Kidney epithelial cell (primary cell): Measurements from ENCODE around the gene CEND1. TPM values are rescaled to one million over a fixed set of nuclear protein-coding genes. Genes with fewer than 3 reads are reported as not detected.

Experiments used
- DNase-seq: peaks from one replicate; pipeline ENCODE4 v3.0.0-alpha.2; 2010; ENCODE audit warnings: low read depth
- H3K27me3 ChIP-seq: 2 replicates; pipeline ENCODE4 v1.6.0; 2011; ENCODE audit warnings: low read length; ENCODE audit not compliant: control insufficient read depth, insufficient read depth
- H3K36me3 ChIP-seq: 2 replicates; pipeline ENCODE4 v1.5.1; 2011; ENCODE audit warnings: low read length; ENCODE audit not compliant: control insufficient read depth, insufficient read depth
- H3K4me3 ChIP-seq: 2 replicates; pipeline ENCODE4 v1.5.1; 2011; ENCODE audit warnings: low read depth, mild to moderate bottlenecking, control low read depth, low read length
- CTCF ChIP-seq: IDR thresholded peaks from 2 replicates; pipeline ENCODE4 v1.5.1; 2011; ENCODE audit warnings: mild to moderate bottlenecking, moderate library complexity, low read length, control low read depth, inconsistent platforms; ENCODE audit not compliant: insufficient read depth, poor library complexity, severe bottlenecking
- total RNA-seq: library from RNA; depleted of rRNA; stranded (reverse); fragments of >200 nt; gene quantifications from 2 replicates; pipeline ENCODE4 v1.2.3, GENCODE V29; 2015

Gene CEND1
- total RNA-seq, 1 donor from 2014 or later: 0.25 TPM

DNA sequence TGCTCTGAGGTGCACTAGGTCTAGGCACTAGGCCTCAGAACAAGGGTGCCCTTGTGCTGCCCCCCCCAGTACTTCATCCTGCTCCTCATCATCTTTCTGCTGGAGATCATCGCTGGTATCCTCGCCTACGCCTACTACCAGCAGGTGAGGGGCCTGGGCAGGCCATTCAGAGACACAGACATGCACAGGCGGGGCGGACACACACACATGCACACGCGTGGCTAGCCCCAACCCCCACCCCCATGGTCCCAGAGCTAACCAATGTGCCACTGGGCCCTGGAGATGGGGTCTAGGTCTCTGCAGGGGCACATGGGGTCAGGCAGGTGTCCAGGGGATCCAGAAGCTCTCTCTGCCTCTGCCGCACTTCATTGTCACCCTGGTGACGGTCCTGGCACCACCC, 46.8 kb upstream of the CEND1 start:
- no peak overlapping the region for H3K4me3 ChIP-seq
- peaks cover 11% of the 10 kb centered on the region for H3K36me3 ChIP-seq

GRCh38 chr11:836274-836673, 46.4 kb upstream of the CEND1 start:
- DNase-seq: no peak
- H3K4me3 ChIP-seq: no peak overlapping the region
- peaks cover 11% of the 10 kb centered on the region for H3K36me3 ChIP-seq
- TF ChIP-seq CTCF: no peak
- H3K27me3 ChIP-seq: no peaks in the 10 kb centered on the region

More for the DNA sequence above, 46.8 kb upstream of the CEND1 start:
- no peak for TF ChIP-seq CTCF
- no peaks in the 10 kb centered on the region for H3K27me3 ChIP-seq
- no peak for DNase-seq

GRCh38 chr11:834371-835316, 44.8 kb upstream of the CEND1 start:
- DNase-seq: peak; percentile 92
- TF ChIP-seq CTCF: no peak
- Histone ChIP-seq H3K27me3 (no peaks in the 10 kb centered on the region), H3K36me3 (peaks cover 9% of the 10 kb centered on the region), H3K4me3 (peak overlapping the region; percentile 75)

DNA sequence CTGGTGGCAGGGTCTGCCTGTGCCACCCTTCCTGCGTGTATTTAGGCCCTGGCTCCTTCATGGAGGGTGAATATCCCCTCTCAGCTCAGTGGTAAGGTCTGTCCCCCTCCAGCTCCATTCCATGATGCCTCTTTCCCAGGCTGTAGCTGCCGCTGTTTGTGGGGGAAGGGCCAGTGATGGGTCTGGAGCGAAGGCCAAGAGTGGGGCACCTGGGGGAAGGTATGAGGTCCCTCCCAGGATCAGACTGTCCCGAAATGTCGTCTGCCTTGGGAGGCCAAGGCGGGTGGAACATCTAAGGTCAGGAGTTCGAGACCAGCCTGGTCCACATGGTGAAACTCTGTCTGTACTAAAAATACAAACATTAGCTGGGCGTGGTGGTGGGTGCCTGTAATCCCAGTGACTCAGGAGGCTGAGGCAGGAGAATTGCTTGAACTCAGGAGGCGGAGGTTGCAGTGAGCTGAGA, 44.0 kb upstream of the CEND1 start:
- Histone ChIP-seq H3K27me3 (no peaks in the 10 kb centered on the region), H3K4me3 (peak overlapping the region; percentile 75), H3K36me3 (peaks cover 8% of the 10 kb centered on the region)
- no peak for TF ChIP-seq CTCF
- no peak for DNase-seq

DNA sequence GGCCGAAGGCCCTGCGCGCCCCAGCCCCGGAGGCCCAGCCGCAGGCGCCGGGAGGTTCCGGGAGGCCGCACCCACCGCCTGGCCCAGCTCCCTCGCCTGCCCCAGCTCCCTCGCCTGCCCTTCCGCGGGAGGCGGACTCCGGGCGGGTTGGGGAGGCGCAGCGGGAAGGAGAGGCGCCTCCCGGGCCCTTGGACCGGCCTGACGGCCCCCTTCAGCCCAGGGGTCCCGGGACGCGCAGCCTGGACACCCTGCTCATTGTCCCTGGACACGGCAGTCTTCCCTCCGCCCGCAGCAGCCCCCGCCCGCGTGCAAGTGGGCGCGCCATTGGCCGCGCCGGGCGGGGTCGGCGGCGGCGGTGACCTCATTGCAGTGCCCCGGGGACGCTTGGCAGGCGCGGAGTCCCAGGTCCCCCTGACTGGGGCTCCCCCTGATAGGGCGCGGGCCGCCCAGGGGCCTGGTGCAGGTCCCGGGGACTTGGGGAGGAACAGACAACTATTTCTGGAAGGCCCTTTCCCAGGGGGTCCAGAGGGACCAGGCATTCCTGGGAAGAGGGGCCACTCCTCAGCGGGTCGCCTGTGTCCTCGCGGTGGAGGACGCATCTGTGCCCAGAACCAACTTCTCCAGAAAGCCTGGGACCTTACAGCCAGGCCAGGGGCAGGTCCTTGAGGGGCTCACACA, 43.4 kb upstream of the CEND1 start:
- DNase-seq: no peak
- H3K27me3 ChIP-seq: no peaks in the 10 kb centered on the region
- no peak for TF ChIP-seq CTCF
- peaks cover 8% of the 10 kb centered on the region for H3K36me3 ChIP-seq
- H3K4me3 ChIP-seq: peak overlapping the region; percentile 75
